Measurements from ENCODE around the gene TFCP2.

The TFCP2 gene

GRCh38 chr12:51150777-51151176, 22.2 kb downstream of the TFCP2 start:
- Histone ChIP-seq H2BK5ac (ENCODE audit: low read depth, low read length, poor library complexity) (no peak overlapping the region), H3K27me3 (ENCODE audit: insufficient read depth, low read length) (no peaks in the 10 kb centered on the region), H2AFZ (ENCODE audit: insufficient read depth, low read length, poor library complexity) (no peak overlapping the region), H3K4me3 (ENCODE audit: low read depth, low read length) (no peak overlapping the region), H3K9ac (ENCODE audit: low read length) (no peak overlapping the region), H3K4ac (ENCODE audit: low read depth, low read length) (peak overlapping the region; percentile 75), H3K79me2 (ENCODE audit: control insufficient read depth, insufficient read depth, low read length, poor library complexity) (peaks cover under 1% of the 10 kb centered on the region), H4K91ac (ENCODE audit: low read depth, low read length) (no peak overlapping the region), H2AK5ac (ENCODE audit: low read length) (no peak overlapping the region), H3K4me1 (ENCODE audit: control insufficient read depth in 1 of 2, insufficient read depth in 2 of 2, low read length in 2 of 2) (no peaks in the 10 kb centered on the region), H3K36me3 (ENCODE audit: control insufficient read depth in 1 of 2, insufficient read depth in 2 of 2, low read length in 2 of 2) (peaks cover 0 to 3% of the 10 kb centered on the region in 2 experiments), H2BK120ac (ENCODE audit: insufficient read depth, low read length, poor library complexity) (no peak overlapping the region), H3K79me1 (ENCODE audit: low read length) (no peaks in the 10 kb centered on the region), H3K27ac (ENCODE audit: low read depth, low read length) (no peak overlapping the region), H3K14ac (ENCODE audit: low read length) (no peak overlapping the region), H2BK12ac (ENCODE audit: low read length) (no peak overlapping the region), H3K23ac (ENCODE audit: low read length) (no peak overlapping the region), H3K4me2 (ENCODE audit: low read length) (no peak overlapping the region), H4K12ac (ENCODE audit: low read depth, low read length) (no peak overlapping the region), H3K9me3 (ENCODE audit: insufficient read depth, low read depth, low read length) (no peaks in the 10 kb centered on the region), H4K8ac (ENCODE audit: low read depth, low read length) (no peak overlapping the region), H3K18ac (ENCODE audit: low read length) (no peak overlapping the region)
- WGBS (ENCODE audit: extremely low coverage, insufficient coverage, insufficient read length): no CpG with 5 or more reads among the region's 3 CpGs
- DNase-seq: no peak

- no peak overlapping the region for H2BK5ac ChIP-seq (ENCODE audit: low read depth, low read length, poor library complexity)
- no peak overlapping the region for H3K27ac ChIP-seq (ENCODE audit: low read depth, low read length)
- peaks cover 0 to 5% of the 10 kb centered on the region in 2 experiments for H3K36me3 ChIP-seq (ENCODE audit: control insufficient read depth in 1 of 2, insufficient read depth in 2 of 2, low read length in 2 of 2)
- no peak overlapping the region for H4K91ac ChIP-seq (ENCODE audit: low read depth, low read length)
- no peak overlapping the region for H2AFZ ChIP-seq (ENCODE audit: insufficient read depth, low read length, poor library complexity)
- no peak overlapping the region for H3K4me2 ChIP-seq (ENCODE audit: low read length)
- H4K12ac ChIP-seq (ENCODE audit: low read depth, low read length): no peak overlapping the region
- no peak overlapping the region for H3K23ac ChIP-seq (ENCODE audit: low read length)
- no peaks in the 10 kb centered on the region for H3K27me3 ChIP-seq (ENCODE audit: insufficient read depth, low read length)
- H3K4me1 ChIP-seq (ENCODE audit: control insufficient read depth in 1 of 2, insufficient read depth in 2 of 2, low read length in 2 of 2): no peaks in the 10 kb centered on the region
- no peak overlapping the region for H2BK12ac ChIP-seq (ENCODE audit: low read length)
- H2BK120ac ChIP-seq (ENCODE audit: insufficient read depth, low read length, poor library complexity): no peak overlapping the region
- no peak for DNase-seq
- H3K18ac ChIP-seq (ENCODE audit: low read length): no peak overlapping the region
- H2AK5ac ChIP-seq (ENCODE audit: low read length): no peak overlapping the region
- no peak overlapping the region for H3K14ac ChIP-seq (ENCODE audit: low read length)
- no CpG with 5 or more reads among the region's 1 CpG for WGBS (ENCODE audit: extremely low coverage, insufficient coverage, insufficient read length)
- no peak overlapping the region for H3K4me3 ChIP-seq (ENCODE audit: low read depth, low read length)
- H3K4ac ChIP-seq (ENCODE audit: low read depth, low read length): no peak overlapping the region
- H3K9me3 ChIP-seq (ENCODE audit: insufficient read depth, low read depth, low read length): no peaks in the 10 kb centered on the region
- H4K8ac ChIP-seq (ENCODE audit: low read depth, low read length): no peak overlapping the region
- peaks cover 1% of the 10 kb centered on the region for H3K79me2 ChIP-seq (ENCODE audit: control insufficient read depth, insufficient read depth, low read length, poor library complexity)
- H3K9ac ChIP-seq (ENCODE audit: low read length): no peak overlapping the region
- no peaks in the 10 kb centered on the region for H3K79me1 ChIP-seq (ENCODE audit: low read length)
These were observed 25.6 kb downstream of the TFCP2 start for GRCh38 chr12:51147309-51147708.

- Histone ChIP-seq H2AK5ac (ENCODE audit: low read length) (no peak overlapping the region), H3K9ac (ENCODE audit: low read length) (no peak overlapping the region), H4K91ac (ENCODE audit: low read depth, low read length) (no peak overlapping the region), H3K27me3 (ENCODE audit: insufficient read depth, low read length) (no peaks in the 10 kb centered on the region), H3K4me2 (ENCODE audit: low read length) (no peak overlapping the region), H3K27ac (ENCODE audit: low read depth, low read length) (no peak overlapping the region), H3K36me3 (ENCODE audit: control insufficient read depth in 1 of 2, insufficient read depth in 2 of 2, low read length in 2 of 2) (peaks cover 2% of the 10 kb centered on the region in 2 experiments), H3K9me3 (ENCODE audit: insufficient read depth, low read depth, low read length) (no peaks in the 10 kb centered on the region), H3K4me1 (ENCODE audit: control insufficient read depth in 1 of 2, insufficient read depth in 2 of 2, low read length in 2 of 2) (no peaks in the 10 kb centered on the region), H2AFZ (ENCODE audit: insufficient read depth, low read length, poor library complexity) (no peak overlapping the region), H2BK5ac (ENCODE audit: low read depth, low read length, poor library complexity) (no peak overlapping the region), H3K4me3 (ENCODE audit: low read depth, low read length) (no peak overlapping the region), H3K23ac (ENCODE audit: low read length) (no peak overlapping the region), H2BK120ac (ENCODE audit: insufficient read depth, low read length, poor library complexity) (no peak overlapping the region), H3K4ac (ENCODE audit: low read depth, low read length) (no peak overlapping the region), H4K8ac (ENCODE audit: low read depth, low read length) (no peak overlapping the region), H3K79me1 (ENCODE audit: low read length) (no peaks in the 10 kb centered on the region), H3K79me2 (ENCODE audit: control insufficient read depth, insufficient read depth, low read length, poor library complexity) (no peaks in the 10 kb centered on the region), H2BK12ac (ENCODE audit: low read length) (no peak overlapping the region), H3K14ac (ENCODE audit: low read length) (no peak overlapping the region), H4K12ac (ENCODE audit: low read depth, low read length) (no peak overlapping the region), H3K18ac (ENCODE audit: low read length) (no peak overlapping the region)
- no peak for DNase-seq
- WGBS (ENCODE audit: extremely low coverage, insufficient coverage, insufficient read length): no CpG with 5 or more reads among the region's 3 CpGs
These were observed 33.6 kb downstream of the TFCP2 start for GRCh38 chr12:51139292-51139844.

- no peak overlapping the region for H2BK12ac ChIP-seq (ENCODE audit: low read length)
- no peak overlapping the region for H2AK5ac ChIP-seq (ENCODE audit: low read length)
- peaks cover 0 to 5% of the 10 kb centered on the region in 2 experiments for H3K36me3 ChIP-seq (ENCODE audit: control insufficient read depth in 1 of 2, insufficient read depth in 2 of 2, low read length in 2 of 2)
- H4K12ac ChIP-seq (ENCODE audit: low read depth, low read length): no peak overlapping the region
- H4K8ac ChIP-seq (ENCODE audit: low read depth, low read length): no peak overlapping the region
- H2BK5ac ChIP-seq (ENCODE audit: low read depth, low read length, poor library complexity): no peak overlapping the region
- no peaks in the 10 kb centered on the region for H3K9me3 ChIP-seq (ENCODE audit: insufficient read depth, low read depth, low read length)
- no peaks in the 10 kb centered on the region for H3K79me1 ChIP-seq (ENCODE audit: low read length)
- no peak overlapping the region for H3K4me2 ChIP-seq (ENCODE audit: low read length)
- no peak overlapping the region for H2AFZ ChIP-seq (ENCODE audit: insufficient read depth, low read length, poor library complexity)
- peak overlapping the region; percentile 8 for H3K23ac ChIP-seq (ENCODE audit: low read length)
- no peak overlapping the region for H3K18ac ChIP-seq (ENCODE audit: low read length)
- no peaks in the 10 kb centered on the region for H3K4me1 ChIP-seq (ENCODE audit: control insufficient read depth in 1 of 2, insufficient read depth in 2 of 2, low read length in 2 of 2)
- H3K4ac ChIP-seq (ENCODE audit: low read depth, low read length): no peak overlapping the region
- H3K14ac ChIP-seq (ENCODE audit: low read length): no peak overlapping the region
- H2BK120ac ChIP-seq (ENCODE audit: insufficient read depth, low read length, poor library complexity): no peak overlapping the region
- H3K27me3 ChIP-seq (ENCODE audit: insufficient read depth, low read length): no peaks in the 10 kb centered on the region
- H4K91ac ChIP-seq (ENCODE audit: low read depth, low read length): no peak overlapping the region
- H3K9ac ChIP-seq (ENCODE audit: low read length): no peak overlapping the region
- no CpG with 5 or more reads among the region's 5 CpGs for WGBS (ENCODE audit: extremely low coverage, insufficient coverage, insufficient read length)
- no peaks in the 10 kb centered on the region for H3K79me2 ChIP-seq (ENCODE audit: control insufficient read depth, insufficient read depth, low read length, poor library complexity)
- H3K4me3 ChIP-seq (ENCODE audit: low read depth, low read length): no peak overlapping the region
- DNase-seq: no peak
- H3K27ac ChIP-seq (ENCODE audit: low read depth, low read length): no peak overlapping the region
These were observed 40.2 kb downstream of the TFCP2 start for GRCh38 chr12:51132693-51133092.
